GM12891 (cell line): ENCODE measurements around the gene OLFML2B.

Experiments
- PAX5 ChIP-seq: IDR thresholded peaks from 2 replicates; pipeline ENCODE4 v1.6.1; 2011; ENCODE audit warnings: low read length, moderate library complexity, mild to moderate bottlenecking; ENCODE audit not compliant: insufficient read depth, severe bottlenecking
- POLR2A ChIP-seq: IDR thresholded peaks from 2 replicates; pipeline ENCODE4 v1.6.1; 2011; ENCODE audit warnings: low read depth, low read length, control low read depth
- POLR2AphosphoS5 ChIP-seq: IDR thresholded peaks from 2 replicates; pipeline ENCODE4 v1.6.1; 2011; ENCODE audit warnings: low read depth, low read length, control low read depth
- POU2F2 ChIP-seq: IDR thresholded peaks from 2 replicates; pipeline ENCODE4 v1.6.1; 2011; ENCODE audit warnings: low read depth, mild to moderate bottlenecking, control low read depth, low read length, moderate library complexity
- SPI1 ChIP-seq: IDR thresholded peaks from 2 replicates; pipeline ENCODE4 v1.6.1; 2011; ENCODE audit warnings: low read depth, low read length, control low read depth
- TAF1 ChIP-seq: IDR thresholded peaks from 2 replicates; pipeline ENCODE4 v1.6.1; 2011; ENCODE audit warnings: low read depth, low read length, control low read depth

DNA sequence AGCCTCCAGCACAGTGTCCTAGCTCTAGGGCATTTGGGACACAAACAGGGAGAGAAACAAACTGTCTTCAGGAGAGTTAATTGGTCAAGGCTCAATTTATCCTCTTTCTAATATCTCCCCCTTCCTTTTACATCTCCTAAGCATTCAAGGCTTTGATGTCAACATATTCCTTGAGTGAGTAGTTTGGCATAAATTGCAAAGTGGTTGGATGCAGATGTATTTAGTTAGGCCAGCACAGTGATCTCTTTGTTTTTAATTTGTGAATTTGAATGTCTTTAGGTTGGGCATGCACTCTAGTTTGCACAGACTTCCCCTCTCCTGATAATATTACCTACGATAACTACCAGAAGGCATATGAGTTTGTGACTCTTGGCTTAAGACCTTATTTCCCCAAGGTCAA is 12.5 kb upstream of the OLFML2B start:
- TF ChIP-seq PAX5, result no peak
- no peak for TF ChIP-seq POLR2AphosphoS5
- no peak for TF ChIP-seq POLR2A
- no peak for TF ChIP-seq TAF1
- no peak for TF ChIP-seq POU2F2
- no peak for TF ChIP-seq SPI1
